Mesodermal cell (in vitro differentiated cells): ENCODE results near the gene TSHZ1.

ENCODE experiments used
- H3K27ac ChIP-seq: 2 replicates; pipeline ENCODE4 v1.7.0; 2013; ENCODE audit warnings: mild to moderate bottlenecking, low read depth, low read length, moderate library complexity; ENCODE audit not compliant: severe bottlenecking
- H3K36me3 ChIP-seq: 2 replicates; pipeline ENCODE4 v1.7.1; 2013; ENCODE audit warnings: mild to moderate bottlenecking, low read length, moderate library complexity; ENCODE audit not compliant: control insufficient read depth, insufficient read depth
- H3K4me1 ChIP-seq: one replicate; pipeline ENCODE4 v1.7.1; 2013; ENCODE audit warnings: mild to moderate bottlenecking, low read length; ENCODE audit not compliant: insufficient read depth, control insufficient read depth, poor library complexity, severe bottlenecking
- H3K4me3 ChIP-seq: 2 replicates; pipeline ENCODE4 v1.7.0; 2013; ENCODE audit warnings: low read length, control low read depth, mild to moderate bottlenecking; ENCODE audit not compliant: insufficient read depth, poor library complexity, severe bottlenecking; ENCODE audit errors: extremely low read depth
- H3K9me3 ChIP-seq: 2 replicates; pipeline ENCODE4 v1.7.1; 2013; ENCODE audit warnings: mild to moderate bottlenecking, low read length, moderate library complexity; ENCODE audit not compliant: control insufficient read depth
- WGBS, 2 experiments: methylation state at CpG; one replicate each; pipeline ENCODE4 v1.1.5; 2013; ENCODE audit warnings: missing lambda C conversion rate in 2 of 2; ENCODE audit not compliant: insufficient coverage in 2 of 2; 5-methylcytosine and 5-hydroxymethylcytosine counted together

Gene TSHZ1

GRCh38 chr18:75209129-75209950 is 1.3 kb upstream of the TSHZ1 start, which contains the start of gene PTGR3:
PTGR3 (minus strand) TSS chr18:75209139; CDS start chr18:75209058, 81 bp downstream.
- Histone ChIP-seq H3K4me3 (peak within 1 kb of the TSS; percentile 80), H3K4me1 (peaks cover 5% of the 10 kb centered on the region), H3K27ac (peak within 1 kb of the TSS; percentile 82), H3K9me3 (no peaks in the 10 kb centered on the region), H3K36me3 (no peaks in the 10 kb centered on the region)
- 0% methylated on average over 41 to 44 of the region's 88 CpGs for WGBS, 2 experiments

- H3K27ac ChIP-seq: peak overlapping the region; percentile 82
- H3K9me3 ChIP-seq: no peaks in the 10 kb centered on the region
- H3K36me3 ChIP-seq: no peaks in the 10 kb centered on the region
- H3K4me1 ChIP-seq: peaks cover 3% of the 10 kb centered on the region
- 2 to 6% methylated on average over 7 to 8 of the region's 8 CpGs for WGBS, 2 experiments
- peak overlapping the region; percentile 80 for H3K4me3 ChIP-seq
These were observed 692 bp upstream of the TSHZ1 start for GRCh38 chr18:75209951-75210258.

- Histone ChIP-seq H3K9me3 (no peaks in the 10 kb centered on the region), H3K4me1 (peaks cover 3% of the 10 kb centered on the region), H3K4me3 (peak overlapping the region; percentile 80), H3K36me3 (no peaks in the 10 kb centered on the region), H3K27ac (no peak overlapping the region)
- 0 to 1% methylated on average over 53 to 55 of the region's 64 CpGs for WGBS, 2 experiments
These were observed 515 bp downstream of the TSHZ1 start for GRCh38 chr18:75211002-75211621.

GRCh38 chr18:75211626-75211952 is 992 bp downstream of the TSHZ1 start:
- Histone ChIP-seq H3K4me3 (peak overlapping the region; percentile 52), H3K27ac (no peak overlapping the region), H3K36me3 (no peaks in the 10 kb centered on the region), H3K4me1 (peaks cover 3% of the 10 kb centered on the region), H3K9me3 (no peaks in the 10 kb centered on the region)
- WGBS, 2 experiments: 0% methylated on average over 44 of the region's 66 CpGs; no CpG with 5 or more reads in 1 of the 2 experiments

GRCh38 chr18:75211953-75212750 is 1.6 kb downstream of the TSHZ1 start:
- Histone ChIP-seq H3K27ac (peak overlapping the region; percentile 54), H3K36me3 (no peaks in the 10 kb centered on the region), H3K9me3 (no peaks in the 10 kb centered on the region), H3K4me1 (peaks cover 3% of the 10 kb centered on the region), H3K4me3 (peak overlapping the region; percentile 52)
- WGBS, 2 experiments: 10 to 15% methylated on average over 10 to 12 of the region's 38 CpGs

GRCh38 chr18:75212751-75213090 is 2.1 kb downstream of the TSHZ1 start:
- WGBS, 2 experiments: 57 to 69% methylated on average over 3 of the region's 5 CpGs
- Histone ChIP-seq H3K4me1 (peaks cover 3% of the 10 kb centered on the region), H3K36me3 (no peaks in the 10 kb centered on the region), H3K4me3 (peak overlapping the region; percentile 52), H3K9me3 (no peaks in the 10 kb centered on the region), H3K27ac (no peak overlapping the region)

- peaks cover 3% of the 10 kb centered on the region for H3K4me1 ChIP-seq
These were observed 3.2 kb downstream of the TSHZ1 start for GRCh38 chr18:75213611-75214331.

GRCh38 chr18:75214332-75214690 is 3.7 kb downstream of the TSHZ1 start:
- Histone ChIP-seq H3K36me3 (no peaks in the 10 kb centered on the region), H3K9me3 (no peaks in the 10 kb centered on the region), H3K27ac (no peak overlapping the region), H3K4me3 (no peak overlapping the region), H3K4me1 (peaks cover 3% of the 10 kb centered on the region)
- WGBS, 2 experiments: 100% methylated on average over 4 of the region's 5 CpGs; no CpG with 5 or more reads in 1 of the 2 experiments

More at GRCh38 chr18:75213611-75214331, 3.2 kb downstream of the TSHZ1 start:
- 84 to 86% methylated on average over 2 to 3 of the region's 5 CpGs for WGBS, 2 experiments
- no peak overlapping the region for H3K27ac ChIP-seq
- H3K4me3 ChIP-seq: no peak overlapping the region
- H3K36me3 ChIP-seq: no peaks in the 10 kb centered on the region
- H3K9me3 ChIP-seq: no peaks in the 10 kb centered on the region

GRCh38 chr18:75214766-75215510 is 4.3 kb downstream of the TSHZ1 start:
- no peak overlapping the region for H3K4me3 ChIP-seq
- peaks cover 3% of the 10 kb centered on the region for H3K4me1 ChIP-seq
- no peaks in the 10 kb centered on the region for H3K9me3 ChIP-seq
- no peaks in the 10 kb centered on the region for H3K36me3 ChIP-seq
- H3K27ac ChIP-seq: no peak overlapping the region
- WGBS, 2 experiments: 87 to 95% methylated on average over 11 of the region's 12 CpGs

GRCh38 chr18:75215663-75216062 is 5.1 kb downstream of the TSHZ1 start:
- no CpG with 5 or more reads among the region's 4 CpGs for WGBS, 2 experiments
- Histone ChIP-seq H3K4me1 (no peaks in the 10 kb centered on the region), H3K9me3 (no peaks in the 10 kb centered on the region), H3K36me3 (no peaks in the 10 kb centered on the region), H3K4me3 (no peak overlapping the region), H3K27ac (no peak overlapping the region)
